AG10803 (cell line): Measurements from ENCODE around the gene CACNG1.
"Not testable (repeated sequence)": the region's sequence is repeated elsewhere in the genome, so short reads cannot be mapped to it uniquely, and the experiment has no call there.

Experiments
- DNase-seq: peaks from one replicate; pipeline ENCODE4 v3.0.0; 2010; ENCODE audit warnings: low read depth
- H3K4me3 ChIP-seq: 2 replicates; pipeline ENCODE4 v1.5.1; 2011; ENCODE audit warnings: mild to moderate bottlenecking, low read length, control low read depth
- CTCF ChIP-seq: conservative IDR thresholded peaks from 2 replicates; pipeline ENCODE4 v1.5.1; 2011; ENCODE audit warnings: mild to moderate bottlenecking, low read length, control low read depth, inconsistent platforms

The CACNG1 gene

GRCh38 chr17:67033613-67034012, 10.7 kb upstream of the CACNG1 start:
- no peak for DNase-seq
- no peak overlapping the region for H3K4me3 ChIP-seq
- TF ChIP-seq CTCF: no peak

- no peak for TF ChIP-seq CTCF
- DNase-seq: no peak
- H3K4me3 ChIP-seq: no peak overlapping the region
Measured at GRCh38 chr17:67035131-67036083, 8.9 kb upstream of the CACNG1 start.

- no peak overlapping the region for H3K4me3 ChIP-seq
- no peak for TF ChIP-seq CTCF
- DNase-seq: no peak
Measured at GRCh38 chr17:67038861-67039365, 5.4 kb upstream of the CACNG1 start.

GRCh38 chr17:67040652-67041051, 3.7 kb upstream of the CACNG1 start:
- no peak for DNase-seq
- TF ChIP-seq CTCF: no peak
- no peak overlapping the region for H3K4me3 ChIP-seq

- H3K4me3 ChIP-seq, DNase-seq: not testable (repeated sequence)
Measured at GRCh38 chr17:67041119-67041518, 3.2 kb upstream of the CACNG1 start.

GRCh38 chr17:67041531-67041930, 2.8 kb upstream of the CACNG1 start:
- DNase-seq: no peak
- no peak overlapping the region for H3K4me3 ChIP-seq
- no peak for TF ChIP-seq CTCF

- no peak for DNase-seq
- H3K4me3 ChIP-seq: no peak overlapping the region
- TF ChIP-seq CTCF: no peak
Measured at GRCh38 chr17:67041941-67042899, 2.1 kb upstream of the CACNG1 start.
